Endothelial cell of umbilical vein (primary cell): ENCODE data around the gene NDFIP1. TPM values are rescaled to one million over a fixed set of nuclear protein-coding genes. Genes with fewer than 3 reads are reported as not detected.

Experiments
- BruUV-seq: library from RNA; stranded (reverse); fragments of 400-500 nt; replicated peaks from 2 replicates; lab custom pipeline; 2021; lab: Mats Ljungman, UMichigan
- CTCF ChIA-PET: fragments of 300-600, 350-600 bp; sonication (Branson Sonifier 250); formaldehyde crosslinking; loops from one replicate; lab custom pipeline; 2021; ENCODE audit warnings: antibody characterized with exemption, inconsistent platforms; lab: Charles Lee
- POLR2A ChIA-PET: fragments of 300-600, 350-600 bp; sonication (Branson Sonifier 250); formaldehyde crosslinking; loops from one replicate; lab custom pipeline; 2021; ENCODE audit warnings: antibody characterized with exemption, inconsistent platforms; lab: Charles Lee
- DNase-seq: peaks from one replicate; pipeline ENCODE4 v3.0.0-alpha.2; 2011; ENCODE audit warnings: low read depth, low spot score
- FAIRE-seq: peaks from 2 replicates; lab custom pipeline; 2011; peaks lifted over from hg19 to GRCh38; lab: Jason Lieb, UNC
- H2AFZ ChIP-seq: 2 replicates; pipeline ENCODE4 v1.6.0; 2012; ENCODE audit warnings: low read depth, low read length, control low read depth, inconsistent platforms
- H3K27ac ChIP-seq: 2 replicates; pipeline ENCODE4 v1.5.1; 2011; ENCODE audit warnings: low read depth, mild to moderate bottlenecking, control low read depth, low read length, moderate library complexity; ENCODE audit not compliant: insufficient read depth
- H3K27me3 ChIP-seq, 2 experiments: 2 replicates each; pipeline versions ENCODE4 v1.6.0 to v1.6.1; 2011; ENCODE audit warnings: low read length in 2 of 2, mixed read lengths in 1 of 2; ENCODE audit not compliant: control insufficient read depth in 2 of 2, insufficient read depth in 2 of 2
- H3K36me3 ChIP-seq, 2 experiments: 2 replicates in 1 of 2; 3 replicates in 1 of 2; pipeline ENCODE4 v1.5.1; 2011; ENCODE audit warnings: low read length in 2 of 2, mild to moderate bottlenecking in 1 of 2, moderate library complexity in 1 of 2; ENCODE audit not compliant: control insufficient read depth in 2 of 2, insufficient read depth in 2 of 2; ENCODE audit errors: extremely low read depth in 1 of 2
- H3K4me1 ChIP-seq: 3 replicates; pipeline ENCODE4 v1.5.1; 2011; ENCODE audit warnings: mild to moderate bottlenecking, low read length; ENCODE audit not compliant: control insufficient read depth, insufficient read depth; ENCODE audit errors: extremely low read depth
- H3K4me2 ChIP-seq: 2 replicates; pipeline ENCODE4 v1.6.1; 2011; ENCODE audit warnings: low read length, control low read depth, mixed read lengths; ENCODE audit not compliant: insufficient read depth
- H3K4me3 ChIP-seq, 3 experiments: fragments of 200-600 bp in 1 of 3; sonication (generic), shearing (Covaris generic) in 1 of 3; replicated peaks in 1 of 3; 2 replicates each; pipeline ENCODE4 v1.5.1; 2011 to 2016; ENCODE audit warnings: control low read depth in 3 of 3, low read length in 3 of 3, mild to moderate bottlenecking in 2 of 3, inconsistent platforms in 1 of 3, low read depth in 1 of 3, moderate library complexity in 1 of 3; ENCODE audit not compliant: insufficient read depth in 1 of 3
- H3K79me2 ChIP-seq: 2 replicates; pipeline ENCODE4 v1.6.0; 2012; ENCODE audit warnings: low read length, inconsistent platforms; ENCODE audit not compliant: control insufficient read depth, insufficient read depth
- H3K9ac ChIP-seq: replicated peaks from 2 replicates; pipeline ENCODE3; 2011; ENCODE audit warnings: low read length, control low read depth; ENCODE audit not compliant: insufficient read depth; ENCODE audit errors: extremely low read depth
- H3K9me1 ChIP-seq: replicated peaks from 3 replicates; pipeline ENCODE4 v1.6.0; 2011; ENCODE audit warnings: mild to moderate bottlenecking, low read length; ENCODE audit not compliant: control insufficient read depth, insufficient read depth; ENCODE audit errors: extremely low read depth
- H3K9me3 ChIP-seq: replicated peaks from 2 replicates; pipeline ENCODE4 v1.5.1; 2012; ENCODE audit warnings: low read length, inconsistent platforms; ENCODE audit not compliant: control insufficient read depth, insufficient read depth
- H4K20me1 ChIP-seq: replicated peaks from 2 replicates; pipeline ENCODE3; 2011; ENCODE audit warnings: mild to moderate bottlenecking, low read length; ENCODE audit not compliant: control insufficient read depth, insufficient read depth; ENCODE audit errors: extremely low read depth
- EZH2 ChIP-seq: IDR thresholded peaks from 2 replicates; pipeline ENCODE4 v1.6.1; 2012; ENCODE audit warnings: borderline replicate concordance, low read depth, mild to moderate bottlenecking, moderate library complexity, low read length, inconsistent platforms; ENCODE audit not compliant: severe bottlenecking
- FOS ChIP-seq: IDR thresholded peaks from 2 replicates; pipeline ENCODE4 v1.6.1; 2011; ENCODE audit warnings: mild to moderate bottlenecking, low read length, moderate library complexity, borderline replicate concordance; ENCODE audit not compliant: insufficient read depth
- GATA2 ChIP-seq: IDR thresholded peaks from 2 replicates; pipeline ENCODE4 v1.7.0; 2011; ENCODE audit warnings: low read depth, mild to moderate bottlenecking, moderate library complexity, mixed read lengths, low read length; ENCODE audit not compliant: insufficient read length, insufficient read depth
- JUN ChIP-seq: IDR thresholded peaks from 2 replicates; pipeline ENCODE4 v1.6.1; 2011; ENCODE audit warnings: borderline replicate concordance, low read depth; ENCODE audit not compliant: insufficient read length, insufficient read depth
- MYC ChIP-seq: IDR thresholded peaks from one replicate; pipeline ENCODE4 v1.6.1; 2011; ENCODE audit warnings: mild to moderate bottlenecking, low read depth, low read length
- POLR2A ChIP-seq: IDR thresholded peaks from 2 replicates; pipeline ENCODE4 v1.6.1; 2012; ENCODE audit warnings: low read depth, mild to moderate bottlenecking, control low read depth, low read length
- POLR2AphosphoS5 ChIP-seq: IDR thresholded peaks from 2 replicates; pipeline ENCODE4 v1.6.1; 2012; ENCODE audit warnings: low read depth, mild to moderate bottlenecking, control low read depth, low read length, moderate library complexity; ENCODE audit not compliant: insufficient read depth
- dilution Hi-C: fragments of 300-500 bp; cut with MboI; formaldehyde crosslinking; loops from one replicate; pipeline ENCODE4 v1.15.0; 2019; ENCODE audit warnings: low sequenced_read_pairs; ENCODE audit not compliant: extremely low pct_ligation_motif_present
- intact Hi-C: fragments of 100-400 bp; cut with micrococcal nuclease; formaldehyde crosslinking; loops from one replicate; pipeline ENCODE4 v1.10.0; 2022
- polyA plus RNA-seq, 4 experiments: library from polyadenylated mRNA; depleted of rRNA in 3 of 4; stranded (reverse) in 3 of 4; unstranded in 1 of 4; fragments of >200 nt; gene quantifications; 2 replicates each; pipeline versions ENCODE4 v1.2.1 to v1.2.3, GENCODE V29; 2011 to 2012; ENCODE audit warnings: missing spikeins in 1 of 4
- total RNA-seq: library from RNA; stranded (reverse); gene quantifications from 2 replicates; pipeline ENCODE4 v1.2.3, GENCODE V29; 2021
- TF ChIP-seq, protein P1 (sequence below): IDR thresholded peaks from 2 replicates; pipeline ENCODE4 v1.6.1; 2011; ENCODE audit not compliant: insufficient read depth, insufficient read length
- TF ChIP-seq, protein P2 (sequence below), 2 donors: IDR thresholded peaks; 1 replicate in 1 of 2; 2 replicates in 1 of 2; pipeline ENCODE4 v1.5.1; 2011; ENCODE audit warnings: low read length in 2 of 2, mild to moderate bottlenecking in 2 of 2, moderate library complexity in 2 of 2, control low read depth in 1 of 2, inconsistent platforms in 1 of 2, low read depth in 1 of 2; ENCODE audit not compliant: insufficient read depth in 1 of 2; ENCODE audit errors: extremely low read depth in 1 of 2

Gene NDFIP1
- total and polyA plus RNA-seq, 2 donors (not counting 3 experiments of a cell fraction or from before 2014, with no cell fraction given), result 12.3 to 42.6 TPM

DNA sequence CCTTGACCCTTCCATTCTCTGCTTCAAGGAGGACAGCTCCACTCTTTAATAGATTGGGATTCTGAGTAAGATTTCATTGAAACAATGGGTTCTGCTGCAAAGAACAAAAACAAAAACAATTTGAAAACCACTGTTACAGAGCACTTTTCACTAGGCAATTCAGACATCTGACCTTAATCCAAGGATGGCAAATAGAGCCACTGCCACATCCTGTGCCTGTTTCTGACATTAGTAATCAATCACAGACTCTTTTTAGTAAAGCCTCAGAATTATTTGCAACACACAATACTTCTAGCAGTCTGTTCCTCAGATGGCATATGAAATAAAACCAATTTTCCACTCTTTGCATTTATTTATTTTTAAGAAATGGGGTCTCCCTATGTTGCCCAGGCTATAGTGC, 37.8 kb upstream of the NDFIP1 start:
- no peak overlapping the region for H3K4me3 ChIP-seq
- peaks cover 8 to 10% of the 10 kb centered on the region in 2 experiments for H3K27me3 ChIP-seq
- intact Hi-C loops, result no loop called here
- TF ChIP-seq, protein P1, sequence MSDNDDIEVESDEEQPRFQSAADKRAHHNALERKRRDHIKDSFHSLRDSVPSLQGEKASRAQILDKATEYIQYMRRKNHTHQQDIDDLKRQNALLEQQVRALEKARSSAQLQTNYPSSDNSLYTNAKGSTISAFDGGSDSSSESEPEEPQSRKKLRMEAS, result no peak
- TF ChIP-seq FOS (no peak), MYC (no peak), JUN (no peak), POLR2AphosphoS5 (no peak), EZH2 (no peak), GATA2 (no peak), POLR2A (no peak)
- TF ChIP-seq, protein P2, sequence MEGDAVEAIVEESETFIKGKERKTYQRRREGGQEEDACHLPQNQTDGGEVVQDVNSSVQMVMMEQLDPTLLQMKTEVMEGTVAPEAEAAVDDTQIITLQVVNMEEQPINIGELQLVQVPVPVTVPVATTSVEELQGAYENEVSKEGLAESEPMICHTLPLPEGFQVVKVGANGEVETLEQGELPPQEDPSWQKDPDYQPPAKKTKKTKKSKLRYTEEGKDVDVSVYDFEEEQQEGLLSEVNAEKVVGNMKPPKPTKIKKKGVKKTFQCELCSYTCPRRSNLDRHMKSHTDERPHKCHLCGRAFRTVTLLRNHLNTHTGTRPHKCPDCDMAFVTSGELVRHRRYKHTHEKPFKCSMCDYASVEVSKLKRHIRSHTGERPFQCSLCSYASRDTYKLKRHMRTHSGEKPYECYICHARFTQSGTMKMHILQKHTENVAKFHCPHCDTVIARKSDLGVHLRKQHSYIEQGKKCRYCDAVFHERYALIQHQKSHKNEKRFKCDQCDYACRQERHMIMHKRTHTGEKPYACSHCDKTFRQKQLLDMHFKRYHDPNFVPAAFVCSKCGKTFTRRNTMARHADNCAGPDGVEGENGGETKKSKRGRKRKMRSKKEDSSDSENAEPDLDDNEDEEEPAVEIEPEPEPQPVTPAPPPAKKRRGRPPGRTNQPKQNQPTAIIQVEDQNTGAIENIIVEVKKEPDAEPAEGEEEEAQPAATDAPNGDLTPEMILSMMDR (IDR thresholded peaks at IDR 0.05; ENCODE audit: extremely low read depth in 1 of 2, insufficient read depth in 1 of 2, low read depth in 1 of 2, low read length in 2 of 2), result no peak
- CTCF ChIA-PET, result interaction anchor here (1.0 to 2.2 kb wide), 3 partner anchors 9 to 81 kb away, joined by 3 to 5 read pairs (median 3); no protein-coding TSS in a partner anchor
- no peaks in the 10 kb centered on the region for H4K20me1 ChIP-seq
- no peaks in the 10 kb centered on the region for H3K36me3 ChIP-seq
- no peak overlapping the region for H3K4me2 ChIP-seq
- H3K79me2 ChIP-seq, result no peaks in the 10 kb centered on the region
- dilution Hi-C loops, result no loop called here
- no TSS peak for BruUV-seq
- no peak overlapping the region for H3K27ac ChIP-seq
- no peak overlapping the region for H3K9ac ChIP-seq
- H2AFZ ChIP-seq, result no peak overlapping the region
- no peaks in the 10 kb centered on the region for H3K4me1 ChIP-seq
- no peak for FAIRE-seq
- no peaks in the 10 kb centered on the region for H3K9me1 ChIP-seq
- POLR2A ChIA-PET, result interaction anchor here (1.1 kb wide), 1 partner anchor 574 kb away, joined by 3 read pairs; no protein-coding TSS in a partner anchor
- no peak for DNase-seq
- no peaks in the 10 kb centered on the region for H3K9me3 ChIP-seq
